ENCODE results near the gene CEP89.
"Not testable (repeated sequence)": the region's sequence is repeated elsewhere in the genome, so short reads cannot be mapped to it uniquely, and the experiment has no call there.

The CEP89 gene

DNA sequence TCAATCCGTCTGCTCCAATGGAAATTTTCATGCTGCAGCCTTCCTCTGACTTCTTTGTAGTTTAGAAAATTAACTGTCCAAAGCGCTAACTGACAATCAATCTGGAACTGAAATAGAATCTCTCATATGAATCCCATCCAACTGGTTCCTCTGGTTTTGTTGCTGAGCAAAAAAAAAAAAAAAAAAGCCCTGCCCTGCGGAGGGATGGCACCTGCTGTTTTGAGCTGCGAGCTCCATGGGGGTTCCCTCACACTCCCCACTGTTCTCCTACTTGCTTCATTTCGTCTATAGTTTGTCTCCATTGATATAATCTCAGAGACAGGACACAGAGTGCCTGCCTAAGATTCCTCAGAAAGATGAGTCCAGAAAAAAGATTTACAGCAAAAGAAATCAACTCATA is 33.7 kb upstream of the CEP89 start:
- Histone ChIP-seq H3F3A (ENCODE audit: low read depth) (no peaks in the 10 kb centered on the region), H3K79me2 (ENCODE audit: insufficient read depth, low read length) (no peaks in the 10 kb centered on the region), H3K9ac (ENCODE audit: low read depth, low read length, poor library complexity, severe bottlenecking) (no peak overlapping the region), H3K36me3 (ENCODE audit: insufficient read depth, low read length) (no peaks in the 10 kb centered on the region), H3K9me2 (replicated peaks; ENCODE audit: low read depth, low read length) (no peaks in the 10 kb centered on the region), H4K20me1 (ENCODE audit: insufficient read depth, low read length, poor library complexity, severe bottlenecking) (no peaks in the 10 kb centered on the region), H3K4me2 (ENCODE audit: low read depth, low read length, poor library complexity, severe bottlenecking) (no peak overlapping the region), H3K27me3 (ENCODE audit: insufficient read depth, low read length, poor library complexity, severe bottlenecking) (no peaks in the 10 kb centered on the region), H2AFZ (ENCODE audit: low read length) (no peak overlapping the region), H3K4me1 (ENCODE audit: insufficient read depth, low read length, poor library complexity, severe bottlenecking) (peaks cover 3% of the 10 kb centered on the region), H3K4me3 (ENCODE audit: low read length, poor library complexity, severe bottlenecking) (no peak overlapping the region), H3K9me3 (ENCODE audit: insufficient read depth, low read depth, low read length) (no peaks in the 10 kb centered on the region)
- TF ChIP-seq CTCF (conservative IDR thresholded peaks at IDR 0.05; ENCODE audit: low read length) (no peak), EZH2phosphoT487 (IDR thresholded peaks at IDR 0.05; ENCODE audit: borderline replicate concordance) (no peak)

- not testable (repeated sequence) for H4K20me1 ChIP-seq (ENCODE audit: insufficient read depth, low read length, poor library complexity, severe bottlenecking); H3K4me3 ChIP-seq (ENCODE audit: low read length, poor library complexity, severe bottlenecking); H3K9me3 ChIP-seq (ENCODE audit: insufficient read depth, low read depth, low read length); H3K4me1 ChIP-seq (ENCODE audit: insufficient read depth, low read length, poor library complexity, severe bottlenecking); H2AFZ ChIP-seq (ENCODE audit: low read length); H3K9me2 ChIP-seq (replicated peaks; ENCODE audit: low read depth, low read length); H3K4me2 ChIP-seq (ENCODE audit: low read depth, low read length, poor library complexity, severe bottlenecking); H3K79me2 ChIP-seq (ENCODE audit: insufficient read depth, low read length); H3F3A ChIP-seq (ENCODE audit: low read depth); H3K36me3 ChIP-seq (ENCODE audit: insufficient read depth, low read length); H3K27me3 ChIP-seq (ENCODE audit: insufficient read depth, low read length, poor library complexity, severe bottlenecking); H3K9ac ChIP-seq (ENCODE audit: low read depth, low read length, poor library complexity, severe bottlenecking)
Observed at GRCh38 chr19:33003424-33004024, 31.8 kb upstream of the CEP89 start.

GRCh38 chr19:33002126-33002865 is 30.5 kb upstream of the CEP89 start:
- H3K4me3 ChIP-seq (ENCODE audit: low read length, poor library complexity, severe bottlenecking); H3K36me3 ChIP-seq (ENCODE audit: insufficient read depth, low read length); H3K4me1 ChIP-seq (ENCODE audit: insufficient read depth, low read length, poor library complexity, severe bottlenecking); H3F3A ChIP-seq (ENCODE audit: low read depth); H3K79me2 ChIP-seq (ENCODE audit: insufficient read depth, low read length); H3K4me2 ChIP-seq (ENCODE audit: low read depth, low read length, poor library complexity, severe bottlenecking); H3K9me3 ChIP-seq (ENCODE audit: insufficient read depth, low read depth, low read length); H4K20me1 ChIP-seq (ENCODE audit: insufficient read depth, low read length, poor library complexity, severe bottlenecking); H3K27me3 ChIP-seq (ENCODE audit: insufficient read depth, low read length, poor library complexity, severe bottlenecking); H3K9ac ChIP-seq (ENCODE audit: low read depth, low read length, poor library complexity, severe bottlenecking); H2AFZ ChIP-seq (ENCODE audit: low read length); H3K9me2 ChIP-seq (replicated peaks; ENCODE audit: low read depth, low read length): not testable (repeated sequence)

DNA sequence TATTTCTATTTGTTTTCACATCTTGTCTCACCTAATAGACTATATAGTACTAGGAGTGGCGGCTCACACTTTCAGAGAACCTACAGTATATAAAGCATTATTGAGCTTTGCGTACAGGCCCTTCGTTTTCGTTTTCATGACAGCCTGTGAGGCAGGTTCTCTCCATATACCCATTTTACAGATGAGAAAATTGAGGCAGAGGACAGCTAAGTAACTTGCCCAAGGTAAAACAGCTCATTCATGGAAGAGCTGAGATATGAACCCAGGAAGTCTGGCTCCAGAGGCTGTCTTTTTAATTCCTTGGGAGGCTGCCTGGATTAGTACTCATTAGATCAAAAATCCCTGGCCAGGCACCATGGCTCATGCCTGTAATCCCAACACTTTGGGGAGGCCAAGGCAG is 29.2 kb upstream of the CEP89 start:
- Histone ChIP-seq H3F3A (ENCODE audit: low read depth) (no peaks in the 10 kb centered on the region), H4K20me1 (ENCODE audit: insufficient read depth, low read length, poor library complexity, severe bottlenecking) (no peaks in the 10 kb centered on the region), H3K9ac (ENCODE audit: low read depth, low read length, poor library complexity, severe bottlenecking) (no peak overlapping the region), H3K4me1 (ENCODE audit: insufficient read depth, low read length, poor library complexity, severe bottlenecking) (peaks cover 4% of the 10 kb centered on the region), H3K9me2 (replicated peaks; ENCODE audit: low read depth, low read length) (no peaks in the 10 kb centered on the region), H3K27me3 (ENCODE audit: insufficient read depth, low read length, poor library complexity, severe bottlenecking) (no peaks in the 10 kb centered on the region), H3K9me3 (ENCODE audit: insufficient read depth, low read depth, low read length) (no peaks in the 10 kb centered on the region), H3K4me3 (ENCODE audit: low read length, poor library complexity, severe bottlenecking) (no peak overlapping the region), H3K4me2 (ENCODE audit: low read depth, low read length, poor library complexity, severe bottlenecking) (no peak overlapping the region), H2AFZ (ENCODE audit: low read length) (no peak overlapping the region), H3K79me2 (ENCODE audit: insufficient read depth, low read length) (no peaks in the 10 kb centered on the region), H3K36me3 (ENCODE audit: insufficient read depth, low read length) (no peaks in the 10 kb centered on the region)
- TF ChIP-seq EZH2phosphoT487 (IDR thresholded peaks at IDR 0.05; ENCODE audit: borderline replicate concordance) (no peak), CTCF (conservative IDR thresholded peaks at IDR 0.05; ENCODE audit: low read length) (no peak)
